Mucosa of gallbladder (tissue), 1 donor: ENCODE measurements around the gene KIF26A. TPM values are rescaled to one million over a fixed set of nuclear protein-coding genes. Genes with fewer than 3 reads are reported as not detected.
"Not testable (repeated sequence)": the region's sequence is repeated elsewhere in the genome, so short reads cannot be mapped to it uniquely, and the experiment has no call there.

Experiments
- DNase-seq: peaks from one replicate; pipeline ENCODE4 v3.0.0-alpha.2; 2020; ENCODE audit warnings: low spot score
- total RNA-seq: library from RNA; stranded (reverse); gene quantifications from one replicate; pipeline ENCODE4 v1.2.1, GENCODE V29; 2021
- donor health status: DM: no; HTN: no; CAD: no.

Gene KIF26A
- total RNA-seq, 1 donor from 2014 or later = 3.7 TPM

DNA sequence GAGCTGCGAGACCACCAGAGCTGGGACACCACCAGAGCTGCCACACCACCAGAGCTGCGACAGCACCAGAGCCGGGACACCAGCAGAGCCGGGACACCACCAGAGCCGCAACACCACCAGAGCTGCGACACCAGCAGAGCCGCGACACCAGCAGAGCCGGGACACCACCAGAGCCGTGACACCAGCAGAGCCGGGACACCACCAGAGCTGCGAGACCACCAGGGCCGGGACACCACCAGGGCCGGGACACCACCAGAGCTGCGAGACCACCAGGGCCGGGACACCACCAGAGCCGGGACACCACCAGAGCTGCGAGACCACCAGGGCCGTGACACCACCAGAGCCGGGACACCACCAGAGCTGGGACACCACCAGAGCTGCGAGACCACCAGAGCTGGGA is 69.9 kb downstream of the KIF26A start:
- not testable (repeated sequence) for DNase-seq

DNA sequence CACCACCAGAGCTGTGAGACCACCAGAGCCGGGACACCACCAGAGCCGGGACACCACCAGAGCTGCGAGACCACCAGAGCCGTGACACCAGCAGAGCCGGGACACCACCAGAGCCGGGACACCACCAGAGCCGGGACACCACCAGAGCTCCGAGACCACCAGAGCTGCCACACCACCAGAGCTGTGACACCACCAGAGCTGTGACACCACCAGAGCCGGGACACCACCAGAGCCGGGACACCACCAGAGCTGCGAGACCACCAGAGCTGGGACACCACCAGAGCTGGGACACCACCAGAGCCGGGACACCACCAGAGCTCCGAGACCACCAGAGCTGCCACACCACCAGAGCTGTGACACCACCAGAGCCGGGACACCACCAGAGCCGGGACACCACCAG is 70.7 kb downstream of the KIF26A start:
- not testable (repeated sequence) for DNase-seq

DNA sequence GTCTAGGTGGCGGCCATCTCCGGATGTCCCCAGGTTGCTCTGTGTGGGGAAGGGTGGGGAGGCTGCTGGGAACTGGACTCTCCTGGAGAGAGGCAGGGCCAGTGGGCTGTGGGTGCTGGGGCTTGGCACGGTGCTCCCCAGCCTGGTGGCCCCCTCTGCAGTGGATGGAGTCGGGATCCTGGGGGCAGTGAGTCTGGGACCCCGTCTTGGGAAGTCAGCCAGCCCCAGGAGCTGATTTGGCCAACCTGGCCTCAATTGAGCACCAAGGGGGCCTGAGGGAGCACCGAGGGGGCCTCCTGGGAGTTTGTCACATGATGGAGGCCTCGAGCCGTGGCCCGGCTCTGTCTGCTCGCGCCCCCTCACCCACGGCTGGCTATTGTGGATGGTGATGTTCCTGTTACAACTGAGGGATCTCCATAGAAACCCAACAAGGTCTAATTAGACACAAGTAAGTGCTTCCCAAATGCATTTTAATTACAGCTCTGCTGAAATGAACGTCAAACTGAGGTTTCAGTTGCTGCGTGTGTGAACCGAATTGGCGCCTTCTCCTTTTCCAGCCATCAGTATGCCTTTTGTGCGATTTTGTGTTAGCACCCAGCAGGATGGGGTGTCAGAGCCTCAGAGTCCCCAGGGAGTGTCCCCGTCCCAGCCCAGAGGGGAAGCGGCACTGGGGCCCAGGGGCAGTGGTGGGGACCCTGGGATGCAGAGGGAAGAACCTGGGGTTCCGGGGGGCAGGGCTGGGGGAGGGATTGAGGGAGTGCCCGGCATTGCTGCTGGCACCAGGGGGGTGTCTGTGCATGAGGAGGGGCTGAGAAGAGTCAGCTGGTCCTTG is 71.8 kb downstream of the KIF26A start:
- no peak for DNase-seq

DNA sequence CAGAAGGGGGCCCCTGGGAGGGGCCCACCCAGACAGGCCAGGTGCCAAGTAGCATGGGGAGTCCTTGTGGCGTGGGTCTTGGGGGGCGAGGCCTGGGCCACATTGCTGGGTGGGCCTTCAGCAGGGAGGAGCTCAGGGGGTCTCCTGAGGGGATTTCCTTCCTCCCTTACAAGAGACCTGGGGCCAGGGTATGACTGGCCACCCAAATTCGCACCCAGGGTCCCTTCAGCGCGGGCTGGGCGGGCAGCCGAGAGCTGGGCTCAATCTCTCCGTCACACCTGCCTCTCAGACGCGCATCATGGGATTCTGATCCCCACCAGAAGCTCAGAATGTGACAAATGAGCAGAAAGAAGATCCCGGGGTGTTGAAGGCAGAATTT is 72.4 kb downstream of the KIF26A start:
- no peak for DNase-seq

DNA sequence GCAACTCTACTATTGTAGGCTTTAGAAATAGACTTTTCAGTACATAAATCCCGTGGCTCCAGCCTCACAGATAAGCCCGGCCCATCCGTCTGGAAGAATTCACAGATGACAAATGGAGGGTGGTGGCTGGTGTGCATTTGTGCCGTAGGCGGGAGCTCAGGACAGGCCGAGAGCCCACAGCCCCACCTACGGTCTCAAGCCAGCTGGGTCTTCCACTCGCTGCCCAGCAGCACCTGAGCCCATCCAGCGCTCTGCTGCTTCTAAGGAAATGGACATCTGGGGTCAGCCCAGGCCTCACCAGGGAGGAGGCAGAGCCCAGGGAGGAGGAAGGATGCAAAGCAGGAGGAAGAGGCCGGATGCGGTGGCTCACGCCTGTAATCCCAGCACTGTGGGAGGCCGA is 72.8 kb downstream of the KIF26A start:
- no peak for DNase-seq

DNA sequence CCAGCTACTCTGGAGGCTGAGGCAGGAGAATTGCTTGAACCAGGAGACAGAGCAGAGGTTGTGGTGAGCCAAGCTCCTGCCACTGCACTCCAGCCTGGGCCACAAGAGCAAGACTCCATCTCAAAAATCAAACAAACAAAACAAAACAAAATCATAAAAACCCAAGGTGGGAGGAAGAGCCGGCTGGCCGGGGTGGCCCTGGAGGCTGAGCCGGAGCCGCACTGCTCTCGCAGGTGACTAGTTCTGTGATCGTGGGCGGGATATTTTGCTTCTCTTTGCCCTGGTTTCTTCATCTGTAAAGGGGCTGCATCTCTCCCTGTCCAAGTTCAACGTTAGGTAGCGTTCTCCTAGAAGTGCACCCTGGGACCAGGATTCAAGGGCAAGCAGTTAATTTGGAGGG is 73.4 kb downstream of the KIF26A start:
- no peak for DNase-seq

DNA sequence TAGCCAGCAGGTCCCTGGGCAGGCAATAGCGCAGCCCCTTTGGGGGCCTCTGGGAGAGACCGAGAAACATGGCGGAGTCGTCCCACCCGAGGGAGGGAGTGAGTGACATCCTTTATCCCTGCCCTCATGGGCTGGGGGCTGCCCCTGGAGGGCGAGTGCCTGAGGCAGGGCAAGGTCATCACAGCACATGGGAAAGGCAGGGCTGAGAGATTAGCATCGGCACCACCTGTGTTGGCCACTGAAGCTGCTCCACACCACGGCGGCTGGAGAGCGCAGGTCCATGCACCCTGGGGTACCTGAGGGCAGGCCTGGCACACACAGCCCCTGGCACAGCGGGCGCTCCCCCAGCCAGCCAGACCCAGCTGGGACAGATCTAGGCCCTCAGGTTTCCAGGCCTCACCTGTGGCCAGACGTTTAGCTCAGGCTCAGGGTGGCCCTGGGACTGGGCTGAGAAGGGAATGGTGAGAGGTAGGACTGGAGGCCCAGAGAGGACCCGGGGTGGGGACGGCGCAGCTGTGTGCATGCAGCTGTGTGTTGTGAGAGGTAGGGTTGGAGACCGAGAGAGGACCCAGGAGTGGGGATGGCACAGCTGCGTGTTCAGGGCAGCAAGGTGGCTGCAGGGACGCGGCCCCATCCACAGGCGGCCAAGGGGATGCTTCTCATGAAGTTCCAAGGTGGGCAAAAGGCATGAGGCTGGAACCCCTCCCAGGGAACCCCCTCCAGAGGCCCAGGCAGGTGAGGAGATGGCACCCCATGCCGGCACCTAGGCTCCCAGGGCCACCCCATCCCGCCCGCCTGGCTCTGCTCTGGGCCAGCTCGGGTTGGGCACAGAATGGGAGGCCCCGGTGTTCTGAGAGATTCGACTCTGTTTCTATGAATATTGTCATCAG is 74.1 kb downstream of the KIF26A start:
- no peak for DNase-seq

DNA sequence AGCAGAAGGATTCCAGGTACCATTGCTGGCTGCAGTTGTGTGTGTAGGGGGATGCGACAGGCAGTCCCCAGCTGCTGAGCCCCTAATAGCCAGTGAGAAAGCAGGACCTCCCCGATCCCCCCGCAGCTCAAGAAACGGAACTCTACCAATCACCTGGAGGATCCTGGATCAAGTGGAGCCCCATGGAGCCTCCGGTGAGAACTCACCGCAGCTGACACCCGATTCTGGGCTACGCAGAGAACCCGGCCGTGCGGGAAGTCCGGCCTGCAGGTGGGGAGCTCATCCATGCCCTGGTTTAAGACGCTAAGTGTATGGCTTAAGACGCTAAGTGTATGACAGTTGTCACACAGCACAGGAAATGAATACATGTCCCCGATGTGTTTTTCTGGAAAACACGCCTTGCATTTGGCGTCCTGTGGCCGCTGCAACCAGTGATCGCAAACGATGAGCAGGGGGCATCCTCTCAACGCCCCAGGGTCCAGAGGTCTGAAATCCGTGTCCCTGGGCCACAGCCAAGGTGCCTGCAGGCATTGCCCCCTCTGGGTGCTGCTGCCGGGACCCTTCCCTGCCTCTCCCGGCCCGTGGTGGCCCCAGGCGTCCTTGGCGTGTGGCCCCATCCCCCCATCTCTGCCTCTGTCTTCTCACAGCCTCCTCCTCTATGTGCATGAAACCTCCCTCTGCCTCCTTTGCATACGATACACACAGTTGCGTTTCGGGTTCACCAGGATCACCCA is 75.1 kb downstream of the KIF26A start:
- DNase-seq = no peak

DNA sequence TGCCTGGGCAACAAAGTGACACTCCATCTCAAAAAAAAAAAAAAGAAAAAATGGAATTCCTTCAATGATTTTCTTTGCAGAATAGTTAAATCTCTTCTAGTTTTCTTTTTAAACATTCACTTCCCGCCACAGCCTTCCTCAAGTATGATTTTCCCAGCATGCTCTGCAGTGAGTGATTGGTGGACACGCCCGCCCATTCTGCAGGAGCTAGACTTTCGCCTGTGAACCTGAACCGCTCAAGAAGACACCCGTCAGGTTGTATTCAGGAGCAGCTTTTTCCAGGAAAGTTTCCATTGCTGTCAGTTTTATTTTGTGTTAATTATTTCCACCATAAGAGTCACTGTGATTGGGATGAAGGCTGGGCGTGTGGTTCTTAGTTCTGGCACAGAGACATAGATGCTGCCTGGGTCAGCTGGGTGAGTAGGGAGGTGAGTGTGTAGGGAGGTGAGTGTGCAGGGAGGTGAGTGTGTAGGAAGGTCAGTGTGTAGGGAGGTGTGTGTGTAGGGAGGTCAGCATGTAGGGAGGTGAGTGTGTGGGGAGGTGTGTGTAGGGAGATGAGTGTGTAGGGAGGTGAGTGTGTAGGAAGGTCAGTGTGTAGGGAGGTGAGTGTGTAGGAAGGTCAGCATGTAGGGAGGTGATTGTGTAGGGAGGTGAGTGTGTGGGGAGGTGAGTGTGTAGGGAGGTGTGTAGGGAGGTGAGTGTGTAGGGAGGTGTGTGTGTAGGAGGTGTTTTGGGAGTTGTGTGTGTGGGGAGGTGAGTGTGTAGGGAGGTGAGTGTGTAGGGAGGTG is 76.2 kb downstream of the KIF26A start:
- no peak for DNase-seq

DNA sequence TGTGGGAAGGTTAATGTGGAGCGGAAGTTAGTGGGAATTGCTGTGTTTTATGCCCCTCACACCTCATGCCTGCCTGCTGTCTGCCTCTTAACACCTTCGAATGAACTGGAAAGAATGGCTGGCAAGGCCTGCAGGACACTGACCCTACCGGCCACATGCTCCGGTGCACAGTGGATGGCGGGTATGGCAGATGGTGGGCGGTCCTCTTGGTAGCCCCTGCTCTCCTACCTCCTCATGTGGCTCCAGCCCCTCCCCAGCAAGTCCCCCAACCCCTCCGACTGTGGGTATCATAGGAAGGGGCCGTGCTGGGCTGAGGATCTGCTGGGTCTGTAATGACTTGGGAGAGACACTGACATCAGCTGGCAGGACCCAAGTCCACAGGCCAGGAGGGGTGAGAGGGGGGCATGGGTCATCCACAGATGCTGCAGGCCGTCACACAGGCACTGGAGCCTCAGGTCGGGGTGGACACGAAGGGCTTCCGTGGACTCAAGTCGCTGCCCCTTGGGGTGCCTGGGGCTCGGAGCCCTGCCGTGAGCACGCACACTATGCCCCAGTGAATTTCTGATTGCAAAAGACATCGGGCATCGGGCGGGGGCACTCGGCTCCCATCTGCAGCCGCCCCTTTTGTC is 77.4 kb downstream of the KIF26A start:
- no peak for DNase-seq

DNA sequence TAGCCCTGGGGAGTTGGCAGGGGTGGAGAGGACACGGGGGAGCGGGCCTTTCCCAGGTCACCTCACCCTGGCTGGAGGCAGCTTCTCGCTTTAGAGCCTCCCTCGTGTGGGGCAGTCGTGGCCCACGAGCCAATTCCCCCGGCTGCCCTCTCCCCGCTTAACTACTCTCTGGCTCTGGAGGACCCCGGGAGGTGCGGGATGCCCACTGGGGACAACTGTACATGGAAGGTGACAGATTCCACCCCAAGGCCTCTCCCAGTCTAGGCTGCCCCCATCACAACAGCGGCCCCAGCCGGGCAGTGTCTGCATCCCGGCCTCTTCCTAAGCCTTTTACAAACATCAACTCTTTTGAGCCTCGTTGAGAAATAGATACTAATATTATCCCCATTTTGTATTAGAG is 78.1 kb downstream of the KIF26A start:
- DNase-seq = no peak

DNA sequence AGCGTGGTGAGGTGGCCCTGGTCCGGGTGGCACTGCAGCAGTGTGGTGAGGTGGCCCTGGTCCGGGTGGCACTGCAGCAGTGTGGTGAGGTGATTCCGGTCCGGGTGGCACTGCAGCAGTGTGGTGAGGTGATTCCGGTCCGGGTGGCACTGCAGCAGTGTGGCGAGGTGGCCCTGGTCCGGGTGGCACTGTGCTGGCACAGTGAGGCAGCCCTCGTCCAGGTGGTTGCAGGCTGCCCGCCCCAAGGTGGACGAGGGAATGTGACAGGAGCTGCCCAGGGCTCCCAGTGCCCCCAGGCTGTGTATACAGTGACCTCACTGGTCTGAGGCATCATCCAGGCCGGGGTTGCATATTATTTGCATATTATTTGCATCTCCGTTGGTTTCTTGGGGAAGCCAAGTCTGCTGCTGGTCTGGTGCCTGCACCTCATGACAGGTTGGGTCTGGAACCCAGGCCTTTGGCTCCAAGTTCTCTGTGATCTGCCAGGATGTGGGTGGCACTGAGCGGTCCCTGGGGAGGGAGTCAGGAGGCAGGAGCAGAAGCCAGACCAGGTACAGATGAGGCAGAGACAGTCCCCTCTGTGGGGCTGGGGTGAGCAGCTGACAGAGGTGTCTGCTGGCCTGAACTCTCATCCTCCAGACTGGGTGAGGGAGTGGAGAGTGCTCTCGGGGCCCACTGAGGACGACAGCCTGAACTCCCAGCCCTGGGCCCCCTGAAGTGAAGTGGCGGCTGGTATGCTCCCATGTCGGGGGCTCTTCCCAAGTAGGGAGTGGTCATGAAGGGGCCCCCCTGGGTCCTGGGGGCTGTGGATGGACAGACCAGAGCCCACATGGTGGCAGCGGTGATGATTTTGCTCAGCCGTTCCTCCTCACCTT is 79.3 kb downstream of the KIF26A start:
- DNase-seq = no peak

DNA sequence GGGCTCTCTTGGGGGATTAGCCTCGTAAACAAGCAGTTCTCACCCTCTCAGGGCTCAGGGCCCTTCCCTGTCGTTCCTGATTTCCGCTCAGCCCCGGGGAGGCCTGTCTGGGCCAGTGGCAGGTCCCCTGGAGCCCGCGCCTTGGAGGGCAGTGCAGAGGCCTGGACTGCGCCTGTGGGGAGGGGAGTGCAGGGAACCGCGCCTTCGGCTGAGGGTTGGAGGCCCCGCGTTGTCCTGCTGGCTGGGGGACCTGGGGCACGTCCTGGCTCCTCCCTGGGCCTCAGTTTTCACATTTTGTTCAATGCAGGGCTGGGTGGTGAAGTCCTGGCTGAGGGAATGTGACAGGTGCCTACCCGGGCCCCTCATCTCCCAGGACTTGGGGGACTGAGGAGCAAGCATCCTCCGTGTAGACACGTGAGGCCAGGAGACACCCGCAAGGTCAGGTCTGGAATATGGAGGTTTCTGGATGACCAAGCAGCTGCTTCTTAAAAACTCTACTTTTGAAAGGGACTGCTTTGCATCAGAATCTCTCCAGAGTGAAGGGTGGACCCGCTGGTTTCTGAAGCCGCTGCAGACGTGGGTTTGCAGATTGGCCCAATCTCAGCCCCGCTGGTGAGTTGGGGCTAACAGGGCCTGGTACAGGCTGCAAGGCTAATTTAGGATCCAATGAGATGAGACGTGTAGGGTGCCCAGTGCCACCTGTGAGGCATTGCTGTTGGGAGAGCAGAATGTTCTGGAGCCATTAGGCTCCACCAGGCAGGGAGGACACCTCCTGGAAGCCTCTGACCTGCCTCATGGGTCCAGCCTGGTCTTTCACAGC is 80.2 kb downstream of the KIF26A start:
- DNase-seq = no peak

DNA sequence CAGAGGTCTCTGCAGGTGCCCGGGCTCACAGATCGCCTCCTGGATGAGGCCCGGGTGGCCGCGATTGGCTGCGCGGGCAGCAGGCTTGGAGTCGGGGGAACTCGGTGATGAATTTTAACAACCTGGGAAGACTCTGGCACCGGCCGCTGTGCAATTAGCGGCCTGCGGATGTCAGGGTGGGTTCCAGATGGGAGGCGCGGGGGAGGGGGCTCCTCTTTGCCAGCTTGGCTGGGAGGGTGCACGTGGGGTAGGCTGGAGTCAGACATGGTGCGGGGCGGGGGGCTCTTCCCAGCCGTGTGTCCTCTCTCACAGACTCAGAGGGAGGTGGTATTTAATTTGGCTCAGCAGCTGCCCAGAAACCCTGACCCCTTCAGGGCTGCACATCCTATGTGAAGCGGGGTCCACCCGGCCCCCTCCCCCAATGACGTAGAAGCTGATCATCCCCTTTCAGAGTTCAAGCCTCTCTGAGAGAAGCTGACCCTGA is 81.4 kb downstream of the KIF26A start:
- no peak for DNase-seq

DNA sequence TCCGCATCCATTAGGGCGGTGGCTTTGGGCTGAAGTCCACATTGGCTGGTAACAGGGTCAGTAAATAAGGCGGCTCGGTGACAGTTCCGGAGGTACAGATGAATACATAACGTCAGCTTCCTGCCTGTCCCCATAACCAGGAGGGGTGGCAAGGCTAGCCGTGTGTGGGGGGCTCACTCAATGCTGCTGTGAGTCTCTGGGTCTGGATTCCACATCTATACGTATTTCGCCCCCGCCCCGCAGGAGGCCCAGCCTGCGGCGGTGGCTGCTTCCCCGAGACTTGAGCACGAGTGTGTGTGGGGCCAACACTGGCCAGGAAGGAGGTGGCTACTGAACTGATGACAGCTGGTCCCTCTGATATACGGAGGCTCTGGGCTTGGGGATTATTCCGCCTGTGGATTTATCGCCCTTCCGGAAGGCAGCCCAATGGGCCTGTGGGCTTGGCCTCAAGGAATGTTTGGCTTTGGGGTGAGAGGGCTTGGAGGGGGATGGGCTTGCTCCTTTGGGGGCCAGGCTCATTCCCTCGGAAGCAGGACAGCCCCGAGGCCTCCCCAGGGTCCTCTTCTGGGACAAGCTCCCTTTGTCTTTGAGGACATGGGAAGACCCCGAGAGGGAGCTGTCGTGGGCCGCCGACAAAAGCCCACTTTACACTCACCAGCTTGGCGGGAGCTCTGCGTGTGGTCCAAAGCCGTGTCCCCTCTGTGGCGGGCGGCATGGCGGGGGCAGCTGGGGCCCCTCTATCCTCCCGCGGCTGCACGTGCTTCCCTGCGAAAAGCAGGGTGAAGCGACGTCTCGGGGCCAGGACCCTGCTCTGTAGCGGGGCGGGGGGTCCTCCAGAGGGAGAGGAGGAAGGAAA is 82.1 kb downstream of the KIF26A start:
- no peak for DNase-seq

DNA sequence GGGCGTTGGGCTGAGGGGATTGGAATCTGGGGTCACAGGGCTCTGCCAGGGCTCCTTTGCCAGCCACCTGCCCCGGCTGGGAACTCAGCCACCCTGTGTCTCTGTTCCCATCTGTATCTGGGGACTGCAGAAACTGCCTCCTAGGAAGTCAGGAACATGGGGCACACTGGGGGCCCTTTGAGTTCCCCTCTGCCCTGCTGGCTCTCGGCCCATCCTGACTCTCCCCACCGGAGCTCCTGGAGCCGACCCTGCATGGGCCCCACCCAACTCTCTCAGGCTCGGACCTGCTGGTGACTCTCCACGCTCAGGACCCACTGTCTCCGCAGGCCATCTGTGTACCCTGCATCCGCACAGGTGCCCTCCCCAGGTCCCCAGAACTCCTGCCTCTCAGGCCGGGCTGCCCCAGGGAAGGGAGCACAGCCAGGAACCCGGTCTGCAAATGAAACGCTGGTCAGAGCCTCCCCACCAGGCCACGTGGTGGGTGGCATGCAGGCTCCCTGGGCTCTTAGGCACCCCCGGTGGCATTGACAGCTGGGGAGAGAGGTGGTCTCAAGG is 82.8 kb downstream of the KIF26A start:
- no peak for DNase-seq

DNA sequence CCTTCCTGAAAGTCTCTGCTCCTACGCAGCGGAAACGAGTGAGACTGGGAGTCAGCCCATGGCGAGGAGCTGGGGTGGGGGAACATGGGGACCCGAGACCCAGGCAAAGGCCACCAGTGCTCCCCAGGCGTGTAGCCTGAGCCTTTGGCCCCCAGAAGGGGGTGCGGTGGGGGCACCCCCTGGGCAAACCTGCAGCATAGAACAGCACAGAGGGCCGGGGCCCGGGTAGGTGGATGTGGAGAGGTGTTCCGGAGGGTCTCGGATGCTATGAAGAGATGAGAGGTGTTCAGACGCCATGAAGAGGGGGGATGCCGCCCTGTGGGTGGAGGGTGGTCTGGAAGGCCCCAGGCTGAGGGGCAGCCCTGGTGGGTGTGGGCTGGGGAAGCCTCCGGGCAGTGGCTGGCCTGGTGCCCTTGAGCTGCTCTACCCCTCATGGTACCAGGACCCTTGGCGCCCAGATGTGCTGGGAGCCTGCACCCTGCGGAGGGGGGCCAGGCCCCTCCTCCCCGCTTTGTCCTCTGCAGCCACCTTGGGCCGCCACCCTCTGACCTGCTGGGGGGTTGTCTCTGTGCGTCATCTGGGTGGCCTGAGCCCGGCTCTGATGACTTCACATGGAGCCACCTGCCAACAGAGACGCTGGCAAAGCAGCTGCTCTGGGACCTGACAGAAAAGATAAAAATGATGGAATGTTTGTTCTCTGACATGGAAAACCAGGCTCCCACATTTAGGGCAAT is 83.4 kb downstream of the KIF26A start:
- DNase-seq = no peak
